GM10847 (cell line): ENCODE measurements around the gene F7.

Experiments
- POLR2A ChIP-seq: IDR thresholded peaks from 2 replicates; pipeline ENCODE4 v1.6.1; 2011; ENCODE audit not compliant: insufficient read length; ENCODE audit errors: extremely low read depth

F7 gene

DNA sequence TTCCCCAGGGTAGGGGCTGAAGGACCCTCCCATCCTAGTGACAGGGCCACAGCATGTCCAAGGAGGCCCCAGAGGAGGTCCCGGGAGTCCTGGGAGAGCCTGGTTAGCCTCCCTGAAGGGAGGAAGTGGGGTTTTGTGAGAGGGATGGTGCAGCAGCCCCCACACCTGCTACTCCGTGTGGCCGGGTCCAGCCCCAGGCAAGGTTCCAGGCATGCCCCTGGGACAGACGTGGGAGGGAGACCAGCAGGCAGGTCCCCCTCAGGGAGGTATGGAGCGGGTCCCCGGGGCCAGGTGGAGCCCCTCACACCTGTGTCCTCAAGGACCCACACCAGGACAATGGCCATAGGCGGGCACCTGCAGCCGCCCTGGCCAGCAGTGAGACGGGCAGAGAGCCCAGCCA lies 1.9 kb upstream of the F7 start:
- TF ChIP-seq POLR2A = no peak

DNA sequence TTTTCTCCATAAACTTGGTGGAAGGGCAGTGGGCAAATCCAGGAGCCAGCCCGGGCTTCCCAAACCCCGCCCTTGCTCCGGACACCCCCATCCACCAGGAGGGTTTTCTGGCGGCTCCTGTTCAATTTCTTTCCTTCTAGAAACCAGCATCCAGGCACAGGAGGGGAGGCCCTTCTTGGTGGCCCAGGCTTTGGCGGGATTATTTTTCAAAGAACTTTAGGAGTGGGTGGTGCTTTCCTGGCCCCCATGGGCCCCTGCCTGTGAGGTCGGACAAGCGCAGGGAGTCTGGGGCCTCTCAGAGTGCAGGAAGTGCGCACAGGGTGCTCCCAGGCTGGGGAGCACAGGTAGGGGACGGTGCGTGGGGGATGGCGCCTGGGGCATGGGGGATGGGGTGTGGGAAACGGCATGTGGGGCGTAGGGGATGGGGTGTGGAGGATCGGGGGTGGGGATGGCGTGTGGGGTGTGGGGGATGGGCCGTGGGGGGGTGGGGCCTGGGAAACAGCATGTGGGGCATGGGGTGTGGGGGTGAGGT lies 396 bp downstream of the F7 start:
- no peak for TF ChIP-seq POLR2A

DNA sequence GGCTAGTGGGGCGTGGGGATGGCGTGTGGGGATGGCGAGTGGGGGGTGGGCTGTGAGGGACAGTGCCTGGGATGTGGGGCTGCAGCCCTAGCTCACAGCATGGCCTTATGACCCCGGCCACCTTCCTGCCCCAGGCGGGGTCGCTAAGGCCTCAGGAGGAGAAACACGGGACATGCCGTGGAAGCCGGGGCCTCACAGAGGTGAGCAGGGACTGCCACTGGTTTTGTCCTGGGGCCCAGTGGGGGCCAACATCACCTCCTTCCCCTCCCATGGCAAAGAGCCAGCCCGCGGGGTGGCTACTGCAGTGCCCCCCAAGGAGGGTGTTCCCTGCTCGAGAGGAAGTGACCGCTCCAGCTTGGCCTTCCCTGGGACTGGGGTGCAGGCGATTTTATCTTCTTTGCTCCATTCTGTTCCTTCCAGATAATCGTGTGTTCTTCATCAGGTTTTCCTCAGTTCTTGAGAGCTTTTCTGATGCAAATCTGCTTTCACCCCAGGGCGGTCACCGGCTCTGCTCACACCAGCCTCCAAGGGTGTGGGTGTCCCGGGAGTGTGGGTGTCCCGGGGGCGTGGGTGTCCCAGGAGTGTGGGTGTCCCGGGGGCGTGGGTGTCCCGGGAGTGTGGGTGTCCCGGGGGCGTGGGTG lies 1.2 kb downstream of the F7 start:
- no peak for TF ChIP-seq POLR2A

DNA sequence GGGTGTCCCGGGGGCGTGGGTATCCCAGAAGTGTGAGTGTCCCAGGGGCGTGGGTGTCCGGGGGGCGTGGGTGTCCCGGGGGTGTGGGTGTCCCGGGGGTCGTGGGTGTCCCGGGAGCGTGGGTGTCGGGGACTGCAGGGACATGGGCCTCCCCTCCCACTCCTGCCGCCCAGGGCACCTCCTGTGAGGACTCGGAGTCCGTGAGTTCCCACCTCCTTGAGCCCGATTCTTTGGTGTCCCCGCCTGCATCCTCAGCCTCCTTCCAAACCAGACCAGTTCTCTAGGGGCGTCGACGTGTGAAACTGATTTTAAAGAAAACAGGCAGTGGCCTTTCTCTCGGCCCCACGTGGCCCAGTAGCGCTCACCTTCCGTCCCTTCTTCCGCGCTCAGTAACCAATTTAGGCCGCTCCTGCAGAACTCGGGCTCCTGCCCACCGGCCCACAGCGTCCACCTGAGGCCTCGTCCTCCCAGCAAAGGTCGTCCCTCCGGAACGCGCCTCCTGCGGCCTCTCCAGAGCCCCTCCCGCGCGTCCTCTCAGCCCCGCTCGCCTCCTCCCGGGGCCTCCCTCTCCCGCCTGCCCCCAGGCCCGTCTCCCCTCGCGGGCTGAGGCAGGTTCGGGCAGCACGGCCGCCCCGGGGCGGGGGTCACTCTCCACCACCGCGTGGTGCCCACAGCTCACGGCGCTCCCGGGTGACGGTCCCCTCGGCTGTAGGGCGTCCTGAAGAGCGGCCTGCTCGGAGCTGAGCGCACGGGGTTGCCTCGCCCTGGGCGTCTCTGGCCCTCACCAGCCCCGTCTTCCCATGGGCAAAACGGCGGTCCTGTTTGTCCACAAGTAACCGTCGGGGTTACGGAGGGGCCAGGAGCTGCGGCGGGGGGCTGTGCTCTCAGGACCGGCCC lies 3.8 kb downstream of the F7 start:
- no peak for TF ChIP-seq POLR2A

DNA sequence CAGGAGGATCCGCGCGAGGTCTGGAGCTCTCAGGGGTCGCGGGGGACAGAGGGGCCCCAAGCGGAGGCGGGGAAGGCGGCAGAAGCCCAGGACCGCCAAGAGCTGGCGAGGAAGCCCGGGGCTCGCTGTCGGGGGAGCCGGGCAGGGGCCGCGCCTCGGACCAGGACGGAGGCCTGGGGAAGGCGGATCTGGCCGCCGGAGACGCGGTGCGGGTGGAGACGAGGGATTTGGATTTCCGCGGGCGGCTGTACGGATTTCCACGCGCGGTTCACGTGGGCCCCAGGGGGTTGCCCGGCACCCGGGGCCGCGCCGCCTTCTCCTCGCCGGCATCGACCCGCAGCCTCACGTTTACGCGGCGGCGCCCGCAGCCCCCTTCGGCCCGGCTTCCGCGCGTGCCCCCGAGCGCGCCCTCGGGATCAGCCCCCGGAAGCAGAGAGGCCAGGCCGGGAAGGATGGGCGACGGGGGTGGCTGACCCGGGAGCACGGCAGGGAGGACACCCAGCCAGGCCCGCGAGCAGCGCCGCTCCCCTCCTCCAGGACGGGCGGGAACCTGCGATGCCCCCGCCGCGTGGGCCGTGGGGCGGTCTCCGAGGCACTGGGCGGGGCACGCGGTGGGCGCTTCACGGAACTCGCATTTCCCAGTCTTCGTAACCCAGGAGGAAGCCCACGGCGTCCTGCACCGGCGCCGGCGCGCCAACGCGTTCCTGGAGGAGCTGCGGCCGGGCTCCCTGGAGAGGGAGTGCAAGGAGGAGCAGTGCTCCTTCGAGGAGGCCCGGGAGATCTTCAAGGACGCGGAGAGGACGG lies 4.7 kb downstream of the F7 start:
- no peak for TF ChIP-seq POLR2A

DNA sequence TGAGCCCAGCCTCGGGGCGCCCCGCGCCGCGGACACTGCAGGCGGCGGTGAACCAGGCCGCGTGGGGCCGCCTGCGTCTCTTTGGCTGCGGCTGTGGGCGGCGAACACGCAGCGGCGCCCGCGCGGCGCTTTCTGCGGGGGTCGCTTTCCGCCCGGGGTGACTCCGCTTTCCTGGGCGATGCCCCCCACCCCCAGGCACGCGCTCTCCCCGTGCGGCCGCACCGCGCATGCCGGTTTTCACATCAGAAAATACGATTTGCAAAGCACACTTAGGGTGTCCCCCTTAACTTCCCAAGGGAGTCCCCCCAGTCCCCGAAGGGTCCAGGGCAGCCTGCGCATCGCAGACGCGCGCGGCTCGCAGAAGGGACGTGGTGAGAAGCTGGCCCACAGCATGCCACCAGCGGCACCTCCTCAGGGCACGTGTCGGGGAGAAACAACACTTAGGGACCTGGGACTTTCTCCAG lies 5.3 kb downstream of the F7 start:
- no peak for TF ChIP-seq POLR2A

DNA sequence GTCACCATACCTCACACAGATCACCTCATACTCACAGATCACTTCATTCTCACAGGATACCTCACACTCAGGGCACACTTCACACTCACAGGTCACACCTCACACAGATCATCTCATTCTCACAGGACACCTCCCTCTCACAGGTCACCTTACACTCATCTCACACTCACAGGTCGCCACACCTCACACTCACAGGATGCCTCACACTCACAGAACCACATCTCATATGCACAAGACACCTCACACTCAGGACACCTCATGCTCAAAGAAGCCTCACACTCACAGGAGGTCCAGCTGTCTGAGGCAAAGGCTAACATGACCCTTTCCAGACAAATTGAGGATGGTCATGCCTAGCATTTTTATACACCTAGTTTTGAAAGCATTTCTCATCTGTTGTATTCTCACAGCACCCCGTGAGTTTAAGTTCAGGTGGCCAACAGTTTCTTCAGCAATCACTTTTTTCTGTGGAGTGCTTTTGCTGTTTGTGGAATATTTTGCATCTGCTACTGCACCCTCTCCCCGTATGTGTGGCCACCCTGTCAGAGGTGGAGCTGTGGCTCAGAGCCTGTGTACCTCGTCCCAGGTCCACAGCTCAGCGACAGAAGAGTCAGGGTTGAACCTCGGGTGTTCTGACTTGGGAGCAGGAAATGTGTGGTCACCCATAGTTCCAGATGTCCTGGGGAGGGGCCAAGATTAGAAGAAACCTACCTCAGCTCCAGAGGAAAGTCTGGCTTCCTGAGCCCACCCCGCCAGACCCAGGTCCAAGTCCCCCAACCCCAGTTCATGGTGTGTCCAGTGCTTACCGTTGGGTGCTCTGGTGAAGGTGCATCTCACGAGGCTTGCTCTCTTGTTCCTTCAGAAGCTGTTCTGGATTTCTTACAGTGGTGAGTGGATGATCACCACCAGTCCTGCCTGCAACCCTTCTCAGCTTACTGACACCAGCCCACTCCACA lies 7.6 kb downstream of the F7 start:
- TF ChIP-seq POLR2A = no peak

DNA sequence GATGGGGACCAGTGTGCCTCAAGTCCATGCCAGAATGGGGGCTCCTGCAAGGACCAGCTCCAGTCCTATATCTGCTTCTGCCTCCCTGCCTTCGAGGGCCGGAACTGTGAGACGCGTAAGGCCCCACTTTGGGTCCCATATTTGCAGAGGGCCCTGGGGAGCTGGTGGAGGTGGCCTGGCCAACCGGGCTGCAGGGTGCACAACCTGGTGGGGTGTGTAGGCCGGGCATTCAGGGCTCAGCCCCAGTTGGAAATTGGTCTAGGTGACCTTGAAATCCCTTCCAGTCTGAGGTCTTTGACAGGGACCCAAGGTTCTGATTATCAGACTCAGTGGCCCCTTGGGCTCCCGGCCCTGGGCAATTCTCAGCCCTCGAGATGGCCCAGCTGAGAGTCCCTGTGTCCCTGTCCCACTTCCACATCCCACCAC lies 8.3 kb downstream of the F7 start:
- TF ChIP-seq POLR2A = no peak

DNA sequence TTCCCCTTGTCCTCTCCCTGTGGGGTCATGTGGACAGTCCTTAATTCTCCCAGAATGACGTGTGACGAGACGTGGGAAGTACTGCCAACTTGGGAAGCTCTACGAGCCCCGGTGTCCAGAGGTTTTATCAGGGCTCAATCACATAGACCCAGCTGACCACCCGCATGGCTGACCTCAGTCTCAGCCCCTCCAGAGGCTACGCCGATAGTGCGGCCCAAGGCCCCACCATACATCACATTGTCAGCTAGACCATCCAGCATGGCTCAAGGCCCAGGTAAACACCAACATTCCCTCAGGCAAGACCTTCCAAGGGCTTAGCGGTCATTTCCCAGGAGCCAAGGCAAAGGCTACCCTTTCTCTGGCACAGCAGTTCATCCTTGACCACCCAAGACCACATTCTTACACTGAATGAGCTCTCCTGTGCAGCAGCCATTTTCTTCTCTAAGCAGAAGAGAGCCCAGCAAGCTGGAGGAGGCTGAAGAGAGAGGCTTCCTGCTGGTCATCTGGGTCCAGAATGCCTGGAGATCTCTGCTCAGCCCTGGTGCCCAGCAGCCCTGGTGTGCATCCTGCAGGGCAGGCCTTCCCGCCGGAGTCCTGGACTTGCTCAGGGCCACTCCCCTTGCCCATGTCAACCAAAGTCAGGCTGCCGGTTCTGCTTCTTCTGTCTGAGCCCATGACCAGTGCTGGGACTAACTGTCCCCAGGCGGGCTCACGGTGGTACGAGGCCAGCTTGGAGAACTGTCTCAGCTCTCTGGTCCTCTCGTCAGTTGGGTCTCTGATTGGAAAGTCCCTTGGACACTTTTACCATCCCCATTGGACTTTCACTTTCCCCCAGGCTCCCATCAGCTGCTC lies 9.1 kb downstream of the F7 start:
- TF ChIP-seq POLR2A = no peak

DNA sequence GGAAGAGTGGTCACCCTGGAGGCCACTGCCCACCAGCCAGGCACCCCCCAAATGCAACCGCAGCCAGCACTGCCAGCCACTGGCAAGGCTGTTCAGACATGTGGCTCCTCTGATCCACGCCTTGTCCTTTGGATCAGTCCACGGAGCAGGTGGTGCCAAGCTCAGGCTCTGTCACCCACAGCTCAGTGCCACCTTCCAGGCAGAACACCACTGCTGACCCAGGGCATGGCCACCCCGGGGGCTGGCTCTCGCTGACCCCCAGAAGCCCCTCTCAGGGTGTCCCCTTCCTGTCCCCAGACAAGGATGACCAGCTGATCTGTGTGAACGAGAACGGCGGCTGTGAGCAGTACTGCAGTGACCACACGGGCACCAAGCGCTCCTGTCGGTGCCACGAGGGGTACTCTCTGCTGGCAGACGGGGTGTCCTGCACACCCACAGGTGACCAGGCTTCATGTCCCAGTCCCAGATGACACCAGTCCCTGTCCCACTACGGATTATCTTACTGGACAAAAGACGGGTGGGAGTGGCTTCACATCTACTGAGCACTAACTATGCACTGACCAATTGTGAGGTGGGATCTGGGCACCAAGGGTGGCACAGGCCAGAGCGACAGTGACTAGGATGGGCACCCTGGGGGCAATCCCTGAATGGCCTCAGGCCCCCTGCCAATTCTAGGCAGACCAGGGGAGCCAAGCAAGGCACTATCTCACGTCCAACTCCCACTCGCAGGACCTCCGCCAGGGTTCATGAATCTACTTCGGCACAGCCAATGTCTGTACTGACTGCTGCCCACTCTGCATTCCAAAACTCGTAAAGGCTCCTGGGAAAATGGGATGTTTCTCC lies 10.0 kb downstream of the F7 start:
- TF ChIP-seq POLR2A = no peak

DNA sequence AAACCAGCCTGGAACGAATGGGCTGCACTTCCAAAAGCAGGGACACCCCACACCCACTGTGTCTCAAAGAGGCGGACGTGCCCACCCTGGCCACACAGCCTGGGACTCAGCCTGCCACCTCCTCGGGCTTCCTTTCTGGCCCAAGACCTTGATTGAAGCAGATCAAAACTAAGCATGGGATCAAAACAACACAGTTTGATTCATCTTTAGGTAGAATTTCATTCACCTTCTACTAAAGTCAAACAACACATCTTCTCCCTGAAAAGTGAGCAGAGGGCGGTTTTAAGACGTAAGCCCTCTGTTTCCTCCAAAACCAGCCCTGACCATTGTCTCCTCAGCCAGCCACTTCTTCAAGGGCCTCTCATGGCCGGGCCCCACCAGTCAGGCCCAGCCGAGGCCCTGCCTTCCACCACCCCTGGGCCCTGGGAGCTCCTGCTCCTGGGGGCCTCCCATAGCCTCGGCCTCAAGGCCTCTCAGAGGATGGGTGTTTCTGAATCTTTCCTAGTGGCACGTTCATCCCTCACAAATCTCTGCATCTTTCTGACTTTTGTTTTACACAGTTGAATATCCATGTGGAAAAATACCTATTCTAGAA lies 10.7 kb downstream of the F7 start:
- TF ChIP-seq POLR2A = no peak

DNA sequence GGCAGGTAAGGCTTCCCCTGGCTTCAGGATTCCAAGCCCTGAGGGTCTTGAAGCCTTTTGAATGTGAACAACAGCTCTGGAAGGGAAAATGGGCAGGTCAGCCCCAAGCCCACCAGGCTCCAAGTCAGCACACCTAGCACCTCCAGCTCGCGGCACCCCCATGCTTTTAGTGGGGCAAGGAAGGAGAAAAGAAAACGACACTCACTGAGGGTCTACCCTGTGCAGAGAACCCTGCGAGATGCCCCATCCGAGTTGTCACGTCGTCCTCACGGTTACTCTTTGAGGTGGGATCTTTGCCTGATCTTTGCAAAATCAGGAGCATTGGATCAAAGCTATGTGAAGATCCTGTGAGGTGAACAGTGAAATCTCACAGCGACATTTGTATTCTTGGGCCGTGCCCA lies 11.3 kb downstream of the F7 start:
- no peak for TF ChIP-seq POLR2A

DNA sequence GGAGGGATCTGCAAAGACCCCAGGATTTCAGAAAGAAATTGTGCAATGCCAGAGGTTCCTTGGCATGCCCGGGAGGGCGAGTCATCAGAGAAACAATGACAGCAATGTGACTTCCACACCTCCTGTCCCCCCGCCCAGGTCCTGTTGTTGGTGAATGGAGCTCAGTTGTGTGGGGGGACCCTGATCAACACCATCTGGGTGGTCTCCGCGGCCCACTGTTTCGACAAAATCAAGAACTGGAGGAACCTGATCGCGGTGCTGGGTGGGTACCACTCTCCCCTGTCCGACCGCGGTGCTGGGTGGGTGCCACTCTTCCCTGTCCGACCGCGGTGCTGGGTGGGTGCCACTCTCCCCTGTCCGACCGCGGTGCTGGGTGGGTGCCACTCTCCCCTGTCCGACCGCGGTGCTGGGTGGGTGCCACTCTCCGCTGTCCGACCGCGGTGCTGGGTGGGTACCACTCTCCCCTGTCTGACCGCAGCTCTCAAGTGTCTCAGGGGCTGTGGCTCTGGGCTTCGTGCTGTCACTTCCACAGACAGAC lies 11.8 kb downstream of the F7 start:
- no peak for TF ChIP-seq POLR2A
